ENCODE data around the gene TNFAIP8L1.

GRCh38 chr19:4691373-4691772 lies 52.1 kb downstream of the TNFAIP8L1 start:
- TF ChIP-seq ZNF558 (tag by site-specific recombination; IDR thresholded peaks at IDR 0.05) (no peak), ZNF292 (tag by site-specific recombination; IDR thresholded peaks at IDR 0.05; ENCODE audit: borderline replicate concordance, low read depth) (no peak), HOXA7 (CRISPR knock-in tag; IDR thresholded peaks at IDR 0.05; ENCODE audit: borderline replicate concordance) (no peak), ZNF530 (tag by site-specific recombination; IDR thresholded peaks at IDR 0.05; ENCODE audit: low read depth) (no peak), ZNF274 (IDR thresholded peaks at IDR 0.05; ENCODE audit: low read length) (no peak), ZNF274 (tag by site-specific recombination; IDR thresholded peaks at IDR 0.05; ENCODE audit: borderline replicate concordance) (no peak), ZNF24 (tag by site-specific recombination; IDR thresholded peaks at IDR 0.05) (no peak), ZNF311 (tag by site-specific recombination; IDR thresholded peaks at IDR 0.05; ENCODE audit: borderline replicate concordance) (no peak)
- TF ChIP-seq, protein P1, sequence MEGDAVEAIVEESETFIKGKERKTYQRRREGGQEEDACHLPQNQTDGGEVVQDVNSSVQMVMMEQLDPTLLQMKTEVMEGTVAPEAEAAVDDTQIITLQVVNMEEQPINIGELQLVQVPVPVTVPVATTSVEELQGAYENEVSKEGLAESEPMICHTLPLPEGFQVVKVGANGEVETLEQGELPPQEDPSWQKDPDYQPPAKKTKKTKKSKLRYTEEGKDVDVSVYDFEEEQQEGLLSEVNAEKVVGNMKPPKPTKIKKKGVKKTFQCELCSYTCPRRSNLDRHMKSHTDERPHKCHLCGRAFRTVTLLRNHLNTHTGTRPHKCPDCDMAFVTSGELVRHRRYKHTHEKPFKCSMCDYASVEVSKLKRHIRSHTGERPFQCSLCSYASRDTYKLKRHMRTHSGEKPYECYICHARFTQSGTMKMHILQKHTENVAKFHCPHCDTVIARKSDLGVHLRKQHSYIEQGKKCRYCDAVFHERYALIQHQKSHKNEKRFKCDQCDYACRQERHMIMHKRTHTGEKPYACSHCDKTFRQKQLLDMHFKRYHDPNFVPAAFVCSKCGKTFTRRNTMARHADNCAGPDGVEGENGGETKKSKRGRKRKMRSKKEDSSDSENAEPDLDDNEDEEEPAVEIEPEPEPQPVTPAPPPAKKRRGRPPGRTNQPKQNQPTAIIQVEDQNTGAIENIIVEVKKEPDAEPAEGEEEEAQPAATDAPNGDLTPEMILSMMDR (tag by site-specific recombination; IDR thresholded peaks at IDR 0.05): no peak
- TF ChIP-seq, protein P2, sequence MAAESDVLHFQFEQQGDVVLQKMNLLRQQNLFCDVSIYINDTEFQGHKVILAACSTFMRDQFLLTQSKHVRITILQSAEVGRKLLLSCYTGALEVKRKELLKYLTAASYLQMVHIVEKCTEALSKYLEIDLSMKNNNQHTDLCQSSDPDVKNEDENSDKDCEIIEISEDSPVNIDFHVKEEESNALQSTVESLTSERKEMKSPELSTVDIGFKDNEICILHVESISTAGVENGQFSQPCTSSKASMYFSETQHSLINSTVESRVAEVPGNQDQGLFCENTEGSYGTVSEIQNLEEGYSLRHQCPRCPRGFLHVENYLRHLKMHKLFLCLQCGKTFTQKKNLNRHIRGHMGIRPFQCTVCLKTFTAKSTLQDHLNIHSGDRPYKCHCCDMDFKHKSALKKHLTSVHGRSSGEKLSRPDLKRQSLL (tag by site-specific recombination; IDR thresholded peaks at IDR 0.05): no peak

All from HEK293 (cell line).